ENCODE measurements around the gene UNC45A. TPM values are rescaled to one million over a fixed set of nuclear protein-coding genes. Genes with fewer than 3 reads are reported as not detected.
"Not testable (repeated sequence)": the region's sequence is repeated elsewhere in the genome, so short reads cannot be mapped to it uniquely, and the experiment has no call there.

Gene UNC45A
- total and polyA plus RNA-seq, 2 donors (not counting 1 experiment from before 2014, with no cell fraction given): 56.3 to 79.0 TPM

- H3K9me3 ChIP-seq (ENCODE audit: control extremely low read depth in 1 of 3, control insufficient read depth in 2 of 3, insufficient read depth in 1 of 3, low read length in 2 of 3): no peaks in the 10 kb centered on the region
- peaks cover 6 to 10% of the 10 kb centered on the region in 2 donors for H3K4me1 ChIP-seq (ENCODE audit: control insufficient read depth in 2 of 2, insufficient read depth in 2 of 2, low read length in 2 of 2)
- H3K4me1 Mint-ChIP-seq: peaks cover 9% of the 10 kb centered on the region
- DNase-seq (no peak), ATAC-seq (ENCODE audit: low read depth) (no peak)
- no peaks in the 10 kb centered on the region for H3K9me3 Mint-ChIP-seq (ENCODE audit: insufficient read depth)
- H3K27me3 ChIP-seq (replicated peaks in 1 of 4; ENCODE audit: control extremely low read depth in 1 of 4, control insufficient read depth in 3 of 4, insufficient read depth in 4 of 4, low read length in 3 of 4): no peaks in the 10 kb centered on the region
- 91% methylated on average over 9 of the region's 9 CpGs for WGBS (ENCODE audit: insufficient coverage)
- H3K9ac ChIP-seq (ENCODE audit: low read length): no peak overlapping the region
- H3K79me2 ChIP-seq (ENCODE audit: control insufficient read depth, insufficient read depth, low read length): peaks cover 3% of the 10 kb centered on the region
- ChIA-PET CTCF (no interaction called here), POLR2A (no interaction called here)
- intact Hi-C loops (cut with micrococcal nuclease): no loop called here
- TF ChIP-seq EZH2 (IDR thresholded peaks at IDR 0.05; ENCODE audit: borderline replicate concordance, insufficient read depth, low read depth, low read length, poor library complexity, severe bottlenecking): no peak
- TF ChIP-seq, protein P1, sequence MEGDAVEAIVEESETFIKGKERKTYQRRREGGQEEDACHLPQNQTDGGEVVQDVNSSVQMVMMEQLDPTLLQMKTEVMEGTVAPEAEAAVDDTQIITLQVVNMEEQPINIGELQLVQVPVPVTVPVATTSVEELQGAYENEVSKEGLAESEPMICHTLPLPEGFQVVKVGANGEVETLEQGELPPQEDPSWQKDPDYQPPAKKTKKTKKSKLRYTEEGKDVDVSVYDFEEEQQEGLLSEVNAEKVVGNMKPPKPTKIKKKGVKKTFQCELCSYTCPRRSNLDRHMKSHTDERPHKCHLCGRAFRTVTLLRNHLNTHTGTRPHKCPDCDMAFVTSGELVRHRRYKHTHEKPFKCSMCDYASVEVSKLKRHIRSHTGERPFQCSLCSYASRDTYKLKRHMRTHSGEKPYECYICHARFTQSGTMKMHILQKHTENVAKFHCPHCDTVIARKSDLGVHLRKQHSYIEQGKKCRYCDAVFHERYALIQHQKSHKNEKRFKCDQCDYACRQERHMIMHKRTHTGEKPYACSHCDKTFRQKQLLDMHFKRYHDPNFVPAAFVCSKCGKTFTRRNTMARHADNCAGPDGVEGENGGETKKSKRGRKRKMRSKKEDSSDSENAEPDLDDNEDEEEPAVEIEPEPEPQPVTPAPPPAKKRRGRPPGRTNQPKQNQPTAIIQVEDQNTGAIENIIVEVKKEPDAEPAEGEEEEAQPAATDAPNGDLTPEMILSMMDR (IDR thresholded peaks at IDR 0.05): no peak
- H3K36me3 ChIP-seq (replicated peaks in 1 of 2; ENCODE audit: control extremely low read depth in 1 of 2, control insufficient read depth in 1 of 2, extremely low read depth in 1 of 2, insufficient read depth in 2 of 2, low read length in 1 of 2): peaks cover 0 to 74% of the 10 kb centered on the region in 2 experiments
- peaks cover 13% of the 10 kb centered on the region for H4K20me1 ChIP-seq (ENCODE audit: control insufficient read depth, insufficient read depth, low read length, poor library complexity, severe bottlenecking)
- H3K27ac Mint-ChIP-seq: no peak overlapping the region
- no peaks in the 10 kb centered on the region for H3K27me3 Mint-ChIP-seq
- H3K27ac ChIP-seq (ENCODE audit: low read length in 2 of 2): no peak overlapping the region
- H3K4me3 ChIP-seq (ENCODE audit: control extremely low read depth in 1 of 5, extremely low read depth in 1 of 5, insufficient read depth in 1 of 5, low read depth in 2 of 5, low read length in 4 of 5): no peak overlapping the region
- H3K4me2 ChIP-seq (replicated peaks; ENCODE audit: low read depth, low read length, poor library complexity, severe bottlenecking): no peak overlapping the region
- H2AFZ ChIP-seq (ENCODE audit: insufficient read depth, low read depth, low read length, poor library complexity, severe bottlenecking): no peak overlapping the region
- H3K4me3 Mint-ChIP-seq: no peak overlapping the region
These were observed 27.1 kb upstream of the UNC45A start for GRCh38 chr15:90907838-90908507.

GRCh38 chr15:90909449-90909848, 25.6 kb upstream of the UNC45A start:
- H3K4me2 ChIP-seq (replicated peaks; ENCODE audit: low read depth, low read length, poor library complexity, severe bottlenecking); DNase-seq; H3K79me2 ChIP-seq (ENCODE audit: control insufficient read depth, insufficient read depth, low read length); H3K27ac Mint-ChIP-seq; H3K9me3 Mint-ChIP-seq (ENCODE audit: insufficient read depth); CTCF ChIA-PET; H2AFZ ChIP-seq (ENCODE audit: insufficient read depth, low read depth, low read length, poor library complexity, severe bottlenecking); H3K27me3 ChIP-seq (replicated peaks in 1 of 4; ENCODE audit: control extremely low read depth in 1 of 4, control insufficient read depth in 3 of 4, insufficient read depth in 4 of 4, low read length in 3 of 4); POLR2A ChIA-PET; H3K4me1 ChIP-seq (ENCODE audit: control insufficient read depth in 2 of 2, insufficient read depth in 2 of 2, low read length in 2 of 2); intact Hi-C loops (cut with micrococcal nuclease); H3K9ac ChIP-seq (ENCODE audit: low read length); H3K27me3 Mint-ChIP-seq; H3K4me3 ChIP-seq (ENCODE audit: control extremely low read depth in 1 of 5, extremely low read depth in 1 of 5, insufficient read depth in 1 of 5, low read depth in 2 of 5, low read length in 4 of 5); H3K4me3 Mint-ChIP-seq; H3K4me1 Mint-ChIP-seq; H3K9me3 ChIP-seq (ENCODE audit: control extremely low read depth in 1 of 3, control insufficient read depth in 2 of 3, insufficient read depth in 1 of 3, low read length in 2 of 3); H3K27ac ChIP-seq (ENCODE audit: low read length in 2 of 2); ATAC-seq (ENCODE audit: low read depth): not testable (repeated sequence)
- peaks cover 13% of the 10 kb centered on the region for H4K20me1 ChIP-seq (ENCODE audit: control insufficient read depth, insufficient read depth, low read length, poor library complexity, severe bottlenecking)
- 94% methylated on average over 6 of the region's 11 CpGs for WGBS (ENCODE audit: insufficient coverage)
- H3K36me3 ChIP-seq (replicated peaks in 1 of 2; ENCODE audit: control extremely low read depth in 1 of 2, control insufficient read depth in 1 of 2, extremely low read depth in 1 of 2, insufficient read depth in 2 of 2, low read length in 1 of 2): peaks cover 0 to 86% of the 10 kb centered on the region in 2 experiments
